GM12878 (cell line): ENCODE data around the gene CSTPP1. TPM values are rescaled to one million over a fixed set of nuclear protein-coding genes. Genes with fewer than 3 reads are reported as not detected.

Source experiments
- ATAC-seq: fragments of 200-7000 bp; cut with Tn5 transposase; 3 replicates; pipeline ENCODE4 v1.9.1; 2020; ENCODE audit warnings: mild to moderate bottlenecking, moderate library complexity
- BruUV-seq: library from RNA; stranded (reverse); fragments of 400-500 nt; replicated peaks from 2 replicates; lab custom pipeline; 2021; lab: Mats Ljungman, UMichigan
- CTCF ChIA-PET: fragments of 300-600 bp; sonication (Branson Sonifier 250); formaldehyde crosslinking; extraction: SDS; loops from one replicate; lab custom pipeline; 2021; ENCODE audit warnings: inconsistent platforms; lab: Yijun Ruan, JAX
- POLR2A ChIA-PET: fragments of 350-600 bp; formaldehyde crosslinking; extraction: SDS; loops from one replicate; lab custom pipeline; 2021; ENCODE audit warnings: inconsistent platforms; lab: Charles Lee
- RAD21 ChIA-PET: fragments of 300-600 bp; sonication (Branson Sonifier 250); formaldehyde crosslinking; loops from one replicate; lab custom pipeline; 2023; ENCODE audit warnings: antibody characterized with exemption; ENCODE audit not compliant: unreplicated experiment; lab: Charles Lee
- SMC1A ChIA-PET: fragments of 300-600 bp; sonication (Branson Sonifier 250); formaldehyde crosslinking; loops from one replicate; lab custom pipeline; 2023; ENCODE audit not compliant: unreplicated experiment, uncharacterized antibody; lab: Charles Lee
- DNase-seq: peaks from one replicate; pipeline ENCODE4 v3.0.0-alpha.2; 2011; ENCODE audit warnings: low read depth, low spot score
- FAIRE-seq: peaks from 3 replicates; lab custom pipeline; 2011; peaks lifted over from hg19 to GRCh38; lab: Jason Lieb, UNC
- H2AFZ ChIP-seq: 2 replicates; pipeline ENCODE4 v1.6.0; 2011; ENCODE audit warnings: low read depth, low read length, control low read depth; ENCODE audit not compliant: control insufficient read depth
- H3K27ac ChIP-seq: 2 replicates; pipeline ENCODE4 v1.5.1; 2011; ENCODE audit warnings: control low read depth; ENCODE audit not compliant: control insufficient read depth, insufficient read depth
- H3K27me3 ChIP-seq, 2 experiments: replicated peaks in 1 of 2; 2 replicates each; pipeline versions ENCODE4 v1.6.0 to v1.6.1; 2011; ENCODE audit warnings: low read length in 1 of 2; ENCODE audit not compliant: control insufficient read depth in 2 of 2, insufficient read depth in 2 of 2
- H3K36me3 ChIP-seq, 2 experiments: 2 replicates each; pipeline ENCODE4 v1.5.1; 2011; ENCODE audit warnings: low read length in 1 of 2; ENCODE audit not compliant: control insufficient read depth in 2 of 2, insufficient read depth in 2 of 2
- H3K4me1 ChIP-seq: 2 replicates; pipeline ENCODE4 v1.6.1; 2011; ENCODE audit warnings: mild to moderate bottlenecking, low read length, moderate library complexity, mixed read lengths; ENCODE audit not compliant: control insufficient read depth, insufficient read depth
- H3K4me2 ChIP-seq: 2 replicates; pipeline ENCODE4 v1.6.0; 2011; ENCODE audit warnings: control low read depth; ENCODE audit not compliant: control insufficient read depth, insufficient read depth
- H3K4me3 ChIP-seq: fragments of 200-600 bp; sonication (generic); 2 replicates; pipeline ENCODE4 v1.5.1; 2016
- H3K79me2 ChIP-seq: 2 replicates; pipeline ENCODE4 v1.6.0; 2011; ENCODE audit warnings: low read length; ENCODE audit not compliant: control insufficient read depth, insufficient read depth
- H3K9ac ChIP-seq: 2 replicates; pipeline ENCODE4 v1.8.0; 2011; ENCODE audit warnings: low read length, control low read depth, mixed read lengths; ENCODE audit not compliant: control insufficient read depth, insufficient read depth
- H3K9me3 ChIP-seq: replicated peaks from 3 replicates; pipeline ENCODE4 v1.5.1; 2011; ENCODE audit warnings: mild to moderate bottlenecking, low read length; ENCODE audit not compliant: control insufficient read depth, insufficient read depth
- H4K20me1 ChIP-seq: 2 replicates; pipeline ENCODE4 v1.6.0; 2011; ENCODE audit not compliant: control insufficient read depth, insufficient read depth
- BRCA1 ChIP-seq: IDR thresholded peaks from 2 replicates; pipeline ENCODE4 v1.6.1; 2011; ENCODE audit warnings: low read depth, low read length, improper control_type of control experiment
- CHD1 ChIP-seq: IDR thresholded peaks from 2 replicates; pipeline ENCODE4 v1.6.1; 2012; ENCODE audit warnings: low read depth, low read length, improper control_type of control experiment
- CTCF ChIP-seq, 3 experiments: IDR thresholded peaks in 2 of 3; conservative IDR thresholded peaks in 1 of 3; 2 replicates each; pipeline ENCODE4 v1.5.1; 2011; ENCODE audit warnings: low read depth in 3 of 3, low read length in 3 of 3, mild to moderate bottlenecking in 3 of 3, control low read depth in 2 of 3, moderate library complexity in 2 of 3, inconsistent platforms in 1 of 3, mixed read lengths in 1 of 3; ENCODE audit not compliant: control insufficient read depth in 2 of 3, insufficient read depth in 1 of 3; ENCODE audit errors: extremely low read depth in 1 of 3
- EP300 ChIP-seq, 2 experiments: fragments of 150-350 bp in 1 of 2; IDR thresholded peaks; 2 replicates each; pipeline ENCODE4 v1.6.1; 2011 to 2012; ENCODE audit warnings: low read depth in 2 of 2, low read length in 2 of 2, borderline replicate concordance in 1 of 2, improper control_type of control experiment in 1 of 2, inconsistent platforms in 1 of 2; ENCODE audit not compliant: control insufficient read depth in 1 of 2
- FOS ChIP-seq: IDR thresholded peaks from 3 replicates; pipeline ENCODE4 v1.6.1; 2011; ENCODE audit warnings: borderline replicate concordance; ENCODE audit not compliant: insufficient read length; ENCODE audit errors: extremely low read depth
- FOXK2 ChIP-seq: fragments of 450-650 bp; IDR thresholded peaks from 2 replicates; pipeline ENCODE4 v1.6.1; 2017; ENCODE audit warnings: mild to moderate bottlenecking, moderate library complexity
- HCFC1 ChIP-seq: fragments of 150-350 bp; IDR thresholded peaks from 2 replicates; pipeline ENCODE4 v1.6.1; 2014; ENCODE audit warnings: low read length
- IRF4 ChIP-seq: IDR thresholded peaks from 2 replicates; pipeline ENCODE4 v1.6.1; 2011; ENCODE audit warnings: low read depth, low read length
- JUNB ChIP-seq: IDR thresholded peaks from 2 replicates; pipeline ENCODE4 v1.6.1; 2016; ENCODE audit warnings: antibody characterized with exemption, mild to moderate bottlenecking
- JUND ChIP-seq: IDR thresholded peaks from 2 replicates; pipeline ENCODE4 v1.6.1; 2012; ENCODE audit warnings: low read depth, mild to moderate bottlenecking, low read length, improper control_type of control experiment, moderate library complexity
- KDM1A ChIP-seq: fragments of 200-600 bp; sonication (generic); IDR thresholded peaks from 2 replicates; pipeline ENCODE4 v1.6.1; 2016; ENCODE audit warnings: borderline replicate concordance
- MEF2A ChIP-seq: IDR thresholded peaks from 2 replicates; pipeline ENCODE4 v1.6.1; 2011; ENCODE audit warnings: low read depth, mild to moderate bottlenecking, low read length, moderate library complexity; ENCODE audit not compliant: insufficient read depth
- MXI1 ChIP-seq: fragments of 150-350 bp; IDR thresholded peaks from 2 replicates; pipeline ENCODE4 v1.6.1; 2011; ENCODE audit warnings: low read depth, mild to moderate bottlenecking, inconsistent platforms, low read length, improper control_type of control experiment
- NRF1 ChIP-seq: conservative IDR thresholded peaks from 2 replicates; pipeline ENCODE4 v1.6.1; 2011; ENCODE audit warnings: mild to moderate bottlenecking, low read depth, low read length, improper control_type of control experiment
- PAX5 ChIP-seq: IDR thresholded peaks from 2 replicates; pipeline ENCODE4 v1.6.1; 2011; ENCODE audit warnings: low read depth, low read length, borderline replicate concordance
- POLR2AphosphoS5 ChIP-seq: IDR thresholded peaks from 2 replicates; pipeline ENCODE4 v1.6.1; 2011; ENCODE audit warnings: mild to moderate bottlenecking, low read length, inconsistent platforms
- RELA ChIP-seq: fragments of 450-650 bp; IDR thresholded peaks from 2 replicates; pipeline ENCODE4 v1.8.0; 2014; ENCODE audit warnings: borderline replicate concordance; ENCODE audit not compliant: partially characterized antibody
- SRF ChIP-seq, 2 experiments: IDR thresholded peaks; 2 replicates each; pipeline ENCODE4 v1.6.1; 2011; ENCODE audit warnings: low read depth in 2 of 2, low read length in 2 of 2, mild to moderate bottlenecking in 1 of 2, moderate library complexity in 1 of 2
- STAT3 ChIP-seq: IDR thresholded peaks from 2 replicates; pipeline ENCODE4 v1.6.1; 2011; ENCODE audit warnings: low read depth, low read length, improper control_type of control experiment
- ZBTB4 ChIP-seq: fragments of 450-650 bp; formaldehyde crosslinking; IDR thresholded peaks from 2 replicates; pipeline ENCODE4 v1.4.0; 2022; ENCODE audit warnings: mild to moderate bottlenecking, moderate library complexity
- ZNF207 ChIP-seq: fragments of 450-650 bp; IDR thresholded peaks from 2 replicates; pipeline ENCODE4 v1.6.1; 2014; ENCODE audit warnings: antibody characterized with exemption, mild to moderate bottlenecking, borderline replicate concordance
- WGBS: methylation state at CpG from one replicate; pipeline ENCODE4 v1.1.6; 2016; ENCODE audit warnings: low lambda C conversion rate; ENCODE audit not compliant: insufficient replicate concordance, insufficient coverage; ENCODE audit errors: missing lambda C conversion rate; 5-methylcytosine and 5-hydroxymethylcytosine counted together
- in situ Hi-C: fragments of 300-500 bp; cut with MboI; formaldehyde crosslinking; loops from 9 replicates; pipeline ENCODE4 v1.14.3; 2018; ENCODE audit warnings: mixed read lengths
- intact Hi-C: fragments of 100-400 bp; cut with micrococcal nuclease; formaldehyde crosslinking; loops from one replicate; pipeline ENCODE4 v1.14.2; 2022; ENCODE audit not compliant: unreplicated experiment
- polyA plus RNA-seq, 11 experiments: library from polyadenylated mRNA; depleted of rRNA in 4 of 11; unstranded in 6 of 11; stranded (reverse) in 5 of 11; fragments of >200 nt; fragmentation: Nextera tagmentation in 4 of 11; fragmentation: Illumina TruSeq in 1 of 11; extraction: Ambion mirVana in 4 of 11; extraction: Trizol in 1 of 11; gene quantifications; 1 replicate in 1 of 11; 2 replicates in 10 of 11; pipeline versions ENCODE4 v1.2.1 to v1.2.3, GENCODE V29; 2011 to 2016; ENCODE audit warnings: inconsistent platforms in 2 of 11, missing spikeins in 2 of 11, low read depth in 1 of 11
- total RNA-seq, 4 experiments: library from RNA; depleted of rRNA in 3 of 4; stranded (reverse); fragments of >200 nt in 3 of 4; fragmentation: Illumina TruSeq in 1 of 4; extraction: Trizol in 1 of 4; gene quantifications; 2 replicates each; pipeline versions ENCODE4 v1.2.1 to v1.2.3, GENCODE V29; 2013 to 2021

The CSTPP1 gene
- total and polyA plus RNA-seq, 10 of the 15 experiments (the other 5 are each of a cell fraction or from before 2014, with no cell fraction given) = 7.1 to 23.4 (median 17.5) TPM

GRCh38 chr11:46903846-46904245 lies 32.7 kb upstream of the CSTPP1 start (continued):
- TF ChIP-seq RELA (no peak), EP300 (IDR thresholded peaks at IDR 0.05; ENCODE audit: borderline replicate concordance in 1 of 2, control insufficient read depth in 1 of 2, low read depth in 2 of 2, low read length in 2 of 2) (no peak)

GRCh38 chr11:46905806-46906205 lies 30.8 kb upstream of the CSTPP1 start:
- no peak for FAIRE-seq
- TF ChIP-seq SRF (IDR thresholded peaks at IDR 0.05; ENCODE audit: low read depth in 2 of 2, low read length in 2 of 2) (no peak), JUND (no peak), JUNB (no peak), MEF2A (no peak), ZNF207 (no peak), NRF1 (no peak), PAX5 (no peak), IRF4 (no peak), STAT3 (no peak), KDM1A (no peak), FOS (no peak), POLR2AphosphoS5 (no peak), BRCA1 (no peak), CHD1 (no peak), HCFC1 (no peak), MXI1 (no peak), ZBTB4 (CRISPR knock-in tag) (no peak), FOXK2 (no peak), CTCF (IDR thresholded peaks at IDR 0.05 in 2 of 3, conservative IDR thresholded peaks at IDR 0.05 in 1 of 3; ENCODE audit: control insufficient read depth in 2 of 3, extremely low read depth in 1 of 3, insufficient read depth in 1 of 3, low read depth in 3 of 3, low read length in 3 of 3) (no peak)
- TF ChIP-seq, all 136 proteins: peak for 0
- Histone ChIP-seq H3K4me3 (no peak overlapping the region), H2AFZ (no peak overlapping the region), H3K9ac (no peak overlapping the region), H3K79me2 (no peaks in the 10 kb centered on the region), H3K4me2 (no peak overlapping the region), H3K4me1 (no peaks in the 10 kb centered on the region), H4K20me1 (no peaks in the 10 kb centered on the region), H3K9me3 (no peaks in the 10 kb centered on the region), H3K27ac (no peak overlapping the region), H3K36me3 (no peaks in the 10 kb centered on the region), H3K27me3 (no peaks in the 10 kb centered on the region; a peak in 1 of 4 replicates)
- SMC1A ChIA-PET = interaction anchor here (0.9 to 1.4 kb wide), 2 partner anchors 43 to 247 kb away, joined by 4 read pairs; no protein-coding TSS in a partner anchor
- no peak for ATAC-seq
- CTCF ChIA-PET = no interaction called here
- intact Hi-C loops = no loop called here
- RAD21 ChIA-PET = interaction anchor here (1.6 kb wide), 1 partner anchor 247 kb away, joined by 3 read pairs; no protein-coding TSS in a partner anchor
- in situ Hi-C loops = no loop called here
- 76% methylated on average over 4 of the region's 5 CpGs for WGBS
- no peak for DNase-seq
- no TSS peak for BruUV-seq
- POLR2A ChIA-PET = no interaction called here
